ENCODE data around the gene WNT9B.

WNT9B gene

GRCh38 chr17:46885415-46886309 is 34.3 kb downstream of the WNT9B start:
- DNase-seq, result no peak

DNA sequence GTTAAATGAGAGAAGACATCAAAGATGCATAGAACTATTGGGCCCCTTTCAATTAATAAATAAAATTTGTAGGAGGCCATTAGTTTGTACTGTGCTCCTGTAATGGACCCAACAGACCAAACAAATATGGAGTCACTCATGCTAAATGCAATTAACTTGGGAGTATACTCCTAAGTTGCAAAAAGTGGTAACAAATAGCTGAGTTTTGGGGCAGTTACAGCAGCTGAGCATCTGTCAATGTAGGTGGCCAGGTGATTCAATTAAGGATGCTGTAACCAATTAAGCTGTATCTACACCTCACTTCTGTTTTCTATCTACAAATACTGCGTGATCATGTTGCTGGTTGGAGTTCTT is 34.9 kb downstream of the WNT9B start:
- DNase-seq, result no peak

DNA sequence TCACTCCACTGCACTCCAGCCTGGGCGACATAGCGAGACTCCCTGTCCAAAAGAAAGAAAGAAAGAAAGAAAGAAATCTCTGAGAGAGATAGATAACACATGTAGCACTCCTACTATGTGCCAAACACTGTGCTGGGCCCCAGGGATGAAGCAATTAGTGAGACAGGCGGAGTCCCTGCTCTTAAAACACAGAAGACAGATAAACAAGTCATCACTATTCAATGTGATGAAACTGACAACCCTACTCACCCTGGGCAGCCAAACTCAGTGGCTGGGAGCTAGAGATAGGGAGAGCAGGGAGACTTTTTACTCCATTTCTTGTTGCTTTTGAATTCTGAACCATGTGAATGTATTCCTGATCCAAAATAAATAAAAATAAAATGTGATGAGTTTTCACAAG is 36.3 kb downstream of the WNT9B start:
- no peak for DNase-seq

DNA sequence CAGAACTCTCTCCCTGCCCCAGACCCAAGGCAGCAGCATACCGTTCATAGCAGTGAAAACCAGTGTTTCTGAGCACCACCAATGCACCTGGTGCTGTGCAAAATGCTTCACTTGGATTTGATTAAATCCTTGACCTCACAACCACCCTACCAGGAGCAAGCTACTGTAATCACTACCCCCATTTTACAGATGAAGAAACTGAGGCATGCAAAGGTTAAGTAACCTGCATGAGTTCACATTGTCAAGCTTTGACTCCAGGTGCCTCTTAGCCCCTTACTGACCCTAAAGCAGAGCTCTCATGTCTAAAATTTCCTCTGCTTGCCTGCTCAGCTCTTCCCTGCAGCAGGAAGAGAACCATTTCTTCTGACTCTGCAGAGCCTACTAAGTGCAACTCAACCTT is 37.3 kb downstream of the WNT9B start:
- DNase-seq, result no peak

DNA sequence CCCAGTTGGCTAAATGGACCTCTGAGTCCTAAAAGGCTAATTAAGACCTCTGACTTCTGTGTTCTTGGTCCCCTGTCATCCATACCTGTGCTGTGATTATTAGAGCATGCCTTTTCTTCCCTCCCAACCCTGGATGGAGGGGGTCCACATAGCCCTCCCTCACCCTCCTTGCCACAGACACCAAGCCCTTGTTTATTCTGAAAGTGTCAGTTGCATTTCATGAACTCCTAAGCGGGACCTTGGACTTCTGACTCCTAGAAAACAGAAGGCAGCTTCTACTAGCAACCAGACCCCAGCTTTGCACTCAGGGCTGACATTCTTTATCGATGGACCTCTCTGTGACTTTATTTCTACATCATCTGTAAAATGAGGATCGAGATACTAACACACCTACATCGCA is 38.1 kb downstream of the WNT9B start:
- no peak for DNase-seq

DNA sequence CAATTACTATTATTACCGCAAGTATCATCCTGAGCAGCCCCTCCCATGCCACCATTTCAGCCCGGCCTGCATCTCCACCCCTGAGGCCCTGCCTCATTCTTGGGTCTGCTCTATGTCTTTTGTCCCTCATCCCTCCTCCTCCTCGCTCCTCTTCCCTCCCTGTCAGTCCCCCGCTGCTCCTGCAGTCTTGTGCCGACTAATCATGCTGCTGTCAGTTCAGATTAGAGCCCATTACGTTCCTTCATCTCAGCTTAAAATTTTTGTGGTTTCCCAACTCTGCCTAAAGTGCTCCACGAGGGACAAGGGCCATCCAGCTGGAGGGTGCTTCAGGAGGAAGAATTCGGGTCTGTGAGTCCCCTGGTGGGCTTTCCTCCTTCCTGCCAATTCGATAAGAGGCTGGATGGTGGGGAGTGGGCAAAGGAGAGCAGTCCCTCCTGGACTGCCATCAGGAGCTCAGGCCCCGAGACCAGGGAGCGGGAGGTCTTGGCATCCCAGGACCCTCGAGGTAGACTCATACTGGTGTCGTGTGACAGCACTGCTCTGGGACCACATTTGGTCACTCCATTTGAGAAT is 38.7 kb downstream of the WNT9B start:
- no peak for DNase-seq

DNA sequence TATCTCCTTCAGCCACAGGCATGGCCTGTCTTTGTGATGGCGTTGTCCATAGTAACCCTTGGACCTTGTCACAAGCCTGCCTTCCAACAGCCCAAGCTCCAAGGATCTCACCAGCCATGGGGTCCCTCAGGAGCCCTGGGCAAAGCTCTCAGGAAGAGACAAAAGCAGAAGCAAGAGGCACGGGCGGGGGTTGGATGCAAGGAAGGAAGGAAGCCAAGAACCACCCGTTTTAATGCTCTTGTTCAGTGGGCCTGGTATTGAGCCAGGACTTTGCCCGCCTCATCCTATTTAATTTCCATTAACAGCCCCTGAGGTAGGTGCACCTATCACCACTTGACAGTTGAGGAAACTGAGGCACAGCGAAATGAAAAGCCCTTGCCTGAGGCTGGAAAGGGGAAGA is 39.3 kb downstream of the WNT9B start:
- DNase-seq, result no peak

- DNase-seq, result no peak
These were observed 40.9 kb downstream of the WNT9B start for GRCh38 chr17:46892192-46892703.

DNA sequence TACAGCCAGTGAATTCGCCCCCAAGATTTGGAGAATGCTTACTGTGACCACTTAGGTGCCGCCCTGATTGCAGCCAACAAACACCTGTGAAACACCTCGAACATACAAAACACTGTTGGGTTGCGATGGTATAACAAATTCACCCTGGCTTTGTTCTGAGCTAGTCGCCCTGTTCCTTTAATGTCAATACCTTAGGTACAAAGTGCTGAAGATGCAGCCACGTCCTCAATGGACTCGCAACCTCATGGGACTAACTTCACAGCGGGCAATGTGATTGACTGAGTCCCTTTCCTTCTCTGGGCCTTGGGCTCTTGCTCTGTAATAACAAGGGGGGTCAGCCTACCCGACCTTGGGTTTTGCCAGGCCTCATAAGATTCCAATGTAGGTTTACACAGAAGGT is 42.6 kb downstream of the WNT9B start:
- DNase-seq, result no peak

- DNase-seq, result no peak
These were observed 43.2 kb downstream of the WNT9B start for GRCh38 chr17:46894476-46895151.

GRCh38 chr17:46895171-46895570 is 43.8 kb downstream of the WNT9B start:
- no peak for DNase-seq

- no peak for DNase-seq
These were observed 45.6 kb downstream of the WNT9B start for GRCh38 chr17:46896991-46897390.

DNA sequence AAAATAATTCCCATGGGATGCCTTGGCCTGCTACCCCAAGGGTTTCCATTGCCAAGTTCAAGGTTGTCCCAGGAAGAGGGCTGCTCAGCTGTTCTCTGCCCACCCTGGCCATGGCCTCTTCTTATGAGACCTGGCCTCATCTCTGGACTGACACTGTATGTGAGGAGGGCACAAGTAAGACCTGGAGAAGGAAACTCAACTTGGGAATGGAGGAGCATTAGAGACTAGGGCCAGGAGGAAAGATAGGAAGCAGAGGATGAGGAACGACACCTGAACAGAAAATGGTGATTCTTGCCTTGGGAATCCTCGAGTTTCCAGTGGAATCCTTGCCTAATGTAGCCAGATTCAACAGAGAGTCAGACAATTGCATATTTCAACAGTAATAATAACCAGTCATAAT is 47.0 kb downstream of the WNT9B start:
- no peak for DNase-seq

GRCh38 chr17:46898860-46899259 is 47.5 kb downstream of the WNT9B start:
- DNase-seq, result no peak

DNA sequence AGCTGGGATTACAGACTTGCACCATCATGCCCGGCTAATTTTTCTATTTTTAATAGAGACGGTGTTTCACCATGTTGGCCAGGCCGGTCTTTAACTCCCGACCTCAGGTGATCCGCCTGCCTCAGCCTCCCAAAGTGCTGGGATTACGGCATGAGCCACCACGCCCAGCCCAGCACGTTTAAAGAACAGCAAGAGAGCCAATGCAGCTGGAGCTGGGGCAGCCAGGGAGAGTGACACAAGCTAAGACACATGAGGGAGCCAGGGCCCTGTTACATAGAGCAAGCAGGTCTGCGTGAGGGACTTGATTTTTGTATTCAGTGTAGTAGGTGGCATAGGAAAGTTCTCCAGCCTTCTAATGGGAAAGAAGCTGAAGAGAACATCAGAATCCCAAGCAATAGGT is 49.9 kb downstream of the WNT9B start:
- DNase-seq, result no peak

GRCh38 chr17:46903762-46904672 is 52.6 kb downstream of the WNT9B start:
- no peak for DNase-seq

DNA sequence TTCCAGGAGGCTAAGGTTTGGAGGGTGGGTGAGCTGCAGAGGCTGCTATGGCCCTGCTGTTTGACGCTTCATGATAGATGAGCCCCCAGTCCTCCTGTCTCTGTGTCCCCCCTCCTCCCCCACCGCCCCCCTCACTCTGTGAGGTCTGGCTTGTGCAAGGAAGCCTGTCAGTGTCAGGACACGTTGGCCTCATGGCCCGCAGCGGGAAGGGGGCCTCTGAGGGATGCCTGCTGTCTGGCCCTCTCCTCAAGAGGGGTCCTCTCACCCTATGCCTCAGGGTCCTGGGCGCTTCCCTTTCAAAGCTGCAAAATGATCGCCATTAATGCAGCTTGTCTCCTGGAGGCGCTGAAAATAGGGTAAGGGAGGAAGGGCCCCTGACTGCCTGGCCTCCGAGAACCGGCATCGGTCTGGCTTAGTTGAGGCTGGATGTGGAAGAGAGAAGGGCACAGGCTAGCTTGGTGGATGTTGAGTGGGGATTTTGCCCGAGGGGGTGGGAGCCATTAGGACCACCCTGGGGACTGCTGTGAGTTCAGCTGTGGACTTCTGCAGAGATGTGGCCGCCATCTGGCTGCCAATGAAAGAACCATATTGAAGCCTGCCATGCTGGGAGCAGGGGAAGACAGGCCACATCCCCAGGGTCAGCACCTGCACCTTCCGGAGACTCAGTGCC is 56.8 kb downstream of the WNT9B start:
- no peak for DNase-seq

GRCh38 chr17:46910179-46910927 is 59.0 kb downstream of the WNT9B start:
- no peak for DNase-seq

DNA sequence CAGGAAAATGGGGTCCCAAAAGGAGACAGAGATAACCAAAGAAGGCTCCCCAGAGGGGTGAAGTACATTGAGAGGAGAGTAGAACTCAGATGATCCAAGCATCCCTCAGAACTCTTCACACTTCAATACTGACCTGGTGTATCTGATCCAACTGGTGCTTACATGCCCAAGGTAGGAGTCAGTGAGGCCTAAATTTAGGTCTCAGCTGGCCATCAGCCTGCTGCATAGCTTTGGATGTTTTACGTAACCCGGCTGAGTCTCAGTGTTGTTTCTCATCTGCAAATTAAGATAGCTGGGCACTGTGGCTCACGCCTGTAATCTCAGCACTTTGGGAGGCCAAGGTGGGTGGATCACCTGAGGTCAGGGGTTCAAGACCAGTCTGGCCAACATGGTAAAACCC is 59.9 kb downstream of the WNT9B start:
- DNase-seq, result no peak

DNA sequence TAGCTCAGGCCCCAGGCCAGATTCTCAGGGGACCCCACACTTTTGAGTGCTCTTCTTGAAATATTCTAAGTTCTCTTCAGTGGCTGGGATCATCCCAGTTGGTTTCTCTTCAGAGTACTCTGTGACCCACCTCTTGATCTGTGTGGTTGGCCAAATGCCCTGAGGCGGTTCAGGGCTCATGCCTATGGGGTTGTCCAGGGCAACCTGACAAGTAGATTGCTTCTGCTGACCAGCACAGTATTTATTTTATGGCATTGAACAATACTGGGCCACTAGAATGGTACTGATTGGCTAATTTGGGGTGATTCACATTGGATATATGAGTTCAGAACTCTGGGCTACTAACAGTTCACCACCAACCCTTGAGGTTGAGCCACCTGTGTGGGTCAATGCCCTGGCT is 64.2 kb downstream of the WNT9B start:
- DNase-seq, result no peak

DNA sequence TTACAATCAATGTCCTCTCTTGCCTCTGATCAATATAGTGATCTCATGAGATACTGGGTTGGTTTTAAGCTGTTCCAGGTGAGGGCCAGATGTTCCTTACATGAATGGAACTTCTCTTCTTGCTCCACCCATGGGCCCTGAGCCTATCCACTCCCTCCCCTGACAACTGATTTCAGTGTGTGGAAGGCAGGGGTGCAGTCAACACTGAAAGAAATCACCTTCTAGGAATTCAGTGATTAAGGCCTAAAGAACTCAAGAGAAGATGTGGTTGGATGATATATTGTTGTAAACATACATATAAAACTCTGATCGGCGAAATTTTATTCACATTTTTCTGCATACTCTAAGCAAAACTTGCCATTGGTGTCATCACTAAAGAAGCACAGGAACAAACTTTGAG is 64.8 kb downstream of the WNT9B start:
- no peak for DNase-seq

GRCh38 chr17:46916623-46917022 is 65.2 kb downstream of the WNT9B start:
- DNase-seq, result no peak

All from stimulated activated CD4-positive, alpha-beta T cell treated with anti-CD3 and anti-CD28 coated beads, Interleukin-2, amount 100 ng/mL, for 24 hours (primary cell).